KBM-7 (cell line): ENCODE data around the gene TOMM40L.
"Not testable (repeated sequence)": the region's sequence is repeated elsewhere in the genome, so short reads cannot be mapped to it uniquely, and the experiment has no call there.

Experiments used
- DNase-seq: peaks from one replicate; pipeline ENCODE4 v3.0.0-alpha.2; 2015
- in situ Hi-C: fragments of 300-500 bp; cut with MboI; formaldehyde crosslinking; loops from 2 replicates; pipeline ENCODE4 v1.14.3; 2020; ENCODE audit warnings: low sequenced_read_pairs, low pct_unique_long_range_greater_than_20kb, mixed read lengths

TOMM40L gene

DNA sequence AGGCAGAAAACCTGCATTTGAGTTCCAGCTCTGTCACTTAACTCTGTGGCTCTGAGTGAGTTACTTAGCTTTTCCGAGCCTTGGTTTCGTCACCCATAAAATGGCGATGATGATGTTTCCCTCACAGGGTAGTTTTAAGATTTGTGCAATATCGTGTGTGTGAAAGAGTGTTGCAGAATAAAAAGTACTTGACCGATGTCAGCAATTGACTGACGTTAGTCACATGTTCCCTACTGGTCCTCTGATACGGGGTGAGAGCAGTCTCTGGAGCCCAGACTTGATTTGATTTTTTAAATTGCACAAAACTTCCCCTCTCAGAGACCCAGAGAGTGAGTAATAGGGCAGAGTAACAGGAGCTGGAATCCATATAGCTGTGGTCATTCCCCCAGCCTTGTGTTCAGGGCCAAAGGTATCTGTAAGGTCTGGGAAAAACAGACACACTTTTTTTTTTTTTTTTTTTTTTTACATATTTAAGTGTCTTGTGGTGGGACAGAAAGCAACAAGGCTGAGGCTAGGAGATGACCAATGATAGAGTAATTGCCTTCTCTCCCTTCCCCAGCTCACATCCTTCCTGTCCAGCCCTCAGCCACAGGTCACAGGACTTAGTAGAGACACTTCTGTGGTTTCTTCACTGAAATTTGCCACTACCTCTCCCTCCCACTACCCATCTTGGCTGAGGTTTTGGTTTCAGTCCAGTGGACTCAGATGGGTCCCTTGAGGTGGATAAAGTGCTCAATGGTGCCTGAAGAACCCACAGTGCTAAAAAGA, 8.7 kb upstream of the TOMM40L start:
- in situ Hi-C loops = no loop called here
- peak; percentile 81 for DNase-seq

DNA sequence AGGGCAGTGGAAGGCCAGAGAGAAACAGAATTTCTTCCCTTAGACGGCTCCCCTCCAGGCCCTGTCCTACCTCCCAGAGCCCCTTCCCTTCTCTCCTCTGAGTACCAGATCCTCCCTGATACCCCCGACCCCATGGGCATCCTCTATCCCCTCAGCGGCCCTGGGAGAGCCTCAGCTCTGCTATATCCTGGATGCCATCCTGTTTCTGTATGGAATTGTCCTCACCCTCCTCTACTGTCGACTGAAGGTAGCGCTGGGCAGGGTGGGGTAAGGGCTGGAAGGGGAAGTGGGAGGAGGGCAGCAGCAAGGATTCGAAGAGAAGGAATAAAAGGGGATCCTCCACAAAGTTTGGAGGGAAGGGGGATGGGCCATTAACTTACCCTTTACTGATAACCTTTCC, 8.0 kb upstream of the TOMM40L start:
- in situ Hi-C loops = no loop called here
- DNase-seq = no peak

DNA sequence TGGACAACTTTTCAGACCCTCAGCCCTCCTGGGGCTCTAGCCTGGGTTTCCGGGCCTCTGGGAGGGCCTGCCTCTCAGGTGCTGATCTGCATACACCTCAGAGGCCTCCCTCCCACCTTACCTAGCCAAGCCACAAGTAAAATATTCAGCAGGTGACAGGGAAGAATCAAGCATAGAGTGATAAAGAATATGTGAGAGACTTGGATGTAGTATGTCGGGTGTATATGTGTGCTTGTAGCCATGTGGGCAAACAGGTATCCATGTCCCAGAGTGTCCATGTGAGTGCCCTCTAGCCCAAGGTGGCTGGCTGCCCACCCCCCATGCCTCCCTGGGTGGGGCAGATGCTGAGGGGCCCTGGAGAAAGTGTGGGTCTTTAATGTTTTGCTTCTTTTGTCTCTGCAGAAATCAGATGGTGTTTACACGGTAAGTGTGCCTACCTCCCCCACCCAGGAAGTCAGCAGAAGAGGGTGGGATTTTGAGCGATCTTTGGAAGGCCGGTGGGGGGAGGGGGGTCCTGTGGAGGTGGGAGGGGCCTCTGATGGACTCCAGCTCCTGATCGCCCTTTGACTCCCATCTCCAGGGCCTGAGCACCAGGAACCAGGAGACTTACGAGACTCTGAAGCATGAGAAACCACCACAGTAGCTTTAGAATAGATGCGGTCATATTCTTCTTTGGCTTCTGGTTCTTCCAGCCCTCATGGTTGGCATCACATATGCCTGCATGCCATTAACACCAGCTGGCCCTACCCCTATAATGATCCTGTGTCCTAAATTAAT, 7.4 kb upstream of the TOMM40L start:
- in situ Hi-C loops = no loop called here
- no peak for DNase-seq

DNA sequence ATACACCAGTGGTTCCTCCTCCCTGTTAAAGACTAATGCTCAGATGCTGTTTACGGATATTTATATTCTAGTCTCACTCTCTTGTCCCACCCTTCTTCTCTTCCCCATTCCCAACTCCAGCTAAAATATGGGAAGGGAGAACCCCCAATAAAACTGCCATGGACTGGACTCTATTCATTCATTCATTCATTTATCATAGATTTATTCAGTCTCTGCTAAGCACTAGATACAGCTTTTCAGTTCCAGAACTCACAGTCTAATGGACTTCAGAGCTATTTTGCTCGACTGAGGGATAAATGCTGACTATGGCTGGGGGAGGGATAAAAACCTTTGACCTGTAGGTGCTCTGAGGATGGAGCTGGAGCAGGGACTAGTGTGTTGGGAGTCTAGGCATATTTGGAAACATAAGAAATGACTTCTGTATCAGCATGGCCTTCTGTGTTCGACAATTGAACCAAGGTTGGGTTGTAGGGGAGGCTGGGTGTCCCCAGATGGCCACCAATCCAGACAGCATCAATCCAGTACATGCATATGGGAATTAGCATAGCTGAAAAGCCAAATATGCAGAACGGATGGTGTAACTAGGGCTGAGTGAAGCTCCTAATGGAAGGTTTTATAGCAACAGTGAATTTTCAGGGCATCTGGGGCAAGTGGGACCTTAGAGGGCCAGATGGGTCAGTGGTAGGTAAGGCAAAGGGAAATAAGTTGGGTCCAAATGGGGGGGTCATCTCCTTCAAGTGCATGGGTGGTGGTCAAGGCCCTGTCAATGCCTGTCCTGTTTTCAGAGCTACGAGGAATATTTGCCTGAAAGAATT, 6.6 kb upstream of the TOMM40L start:
- no peak for DNase-seq
- in situ Hi-C loops = no loop called here

DNA sequence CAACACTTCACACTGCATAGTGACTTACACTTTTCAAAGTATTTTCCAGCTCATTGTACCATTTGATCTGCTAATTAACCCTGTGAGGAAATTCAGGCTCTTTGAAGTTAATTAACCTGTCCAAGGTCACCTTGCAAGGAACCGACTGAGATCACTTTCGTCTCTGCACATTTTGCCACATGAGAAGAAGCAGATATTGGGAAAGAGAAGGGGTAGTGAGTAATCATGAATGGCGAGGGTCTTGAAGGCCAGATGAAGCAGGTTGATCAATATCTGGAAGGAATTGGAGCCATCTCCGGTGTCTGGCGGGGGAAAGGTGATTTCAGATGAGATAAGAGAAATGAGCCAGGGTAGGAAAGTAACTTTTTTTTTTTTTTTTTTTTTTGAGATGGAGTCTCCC, 5.9 kb upstream of the TOMM40L start:
- in situ Hi-C loops = no loop called here
- no peak for DNase-seq

DNA sequence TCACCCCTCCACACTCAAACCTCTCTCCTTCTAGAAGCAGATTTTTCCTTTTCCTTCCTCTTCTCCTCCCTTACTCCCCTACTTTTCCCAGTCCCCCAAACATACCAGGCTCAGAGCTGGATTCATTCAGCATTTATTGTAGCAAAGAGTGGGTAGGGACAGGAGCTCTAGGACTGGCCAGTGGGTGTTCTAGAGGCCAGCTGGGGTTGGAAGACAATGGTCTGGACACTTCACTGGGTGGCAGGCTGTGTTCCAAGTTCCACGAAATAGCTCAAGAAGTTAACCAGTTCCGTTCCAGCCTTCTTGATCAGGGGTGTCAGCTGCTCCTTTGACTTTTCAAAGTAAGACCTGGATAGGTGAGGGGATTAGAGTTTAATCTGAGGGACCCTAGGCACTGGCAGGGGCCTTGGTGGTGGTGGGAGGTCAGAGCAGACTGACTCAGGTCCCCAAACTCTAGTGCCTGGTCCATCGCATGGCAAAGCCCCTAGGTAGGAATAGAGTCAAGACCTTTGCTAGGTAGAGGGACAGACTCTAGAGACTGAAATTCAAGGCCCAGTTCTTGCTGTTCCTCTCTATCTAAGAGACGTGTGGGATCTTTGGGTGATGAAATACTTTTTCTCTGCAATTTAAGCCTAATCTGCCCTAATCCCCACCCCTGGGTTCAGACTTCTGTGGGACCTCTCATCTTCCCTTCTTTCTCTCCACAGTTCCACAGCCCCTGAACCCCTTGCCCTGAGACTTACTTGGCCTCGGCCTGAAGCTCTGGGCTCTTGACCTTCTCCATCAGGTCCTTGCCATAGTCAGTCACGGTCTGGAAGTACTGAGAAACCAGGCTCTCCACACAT, 3.5 kb upstream of the TOMM40L start:
- in situ Hi-C loops = no loop called here
- no peak for DNase-seq

DNA sequence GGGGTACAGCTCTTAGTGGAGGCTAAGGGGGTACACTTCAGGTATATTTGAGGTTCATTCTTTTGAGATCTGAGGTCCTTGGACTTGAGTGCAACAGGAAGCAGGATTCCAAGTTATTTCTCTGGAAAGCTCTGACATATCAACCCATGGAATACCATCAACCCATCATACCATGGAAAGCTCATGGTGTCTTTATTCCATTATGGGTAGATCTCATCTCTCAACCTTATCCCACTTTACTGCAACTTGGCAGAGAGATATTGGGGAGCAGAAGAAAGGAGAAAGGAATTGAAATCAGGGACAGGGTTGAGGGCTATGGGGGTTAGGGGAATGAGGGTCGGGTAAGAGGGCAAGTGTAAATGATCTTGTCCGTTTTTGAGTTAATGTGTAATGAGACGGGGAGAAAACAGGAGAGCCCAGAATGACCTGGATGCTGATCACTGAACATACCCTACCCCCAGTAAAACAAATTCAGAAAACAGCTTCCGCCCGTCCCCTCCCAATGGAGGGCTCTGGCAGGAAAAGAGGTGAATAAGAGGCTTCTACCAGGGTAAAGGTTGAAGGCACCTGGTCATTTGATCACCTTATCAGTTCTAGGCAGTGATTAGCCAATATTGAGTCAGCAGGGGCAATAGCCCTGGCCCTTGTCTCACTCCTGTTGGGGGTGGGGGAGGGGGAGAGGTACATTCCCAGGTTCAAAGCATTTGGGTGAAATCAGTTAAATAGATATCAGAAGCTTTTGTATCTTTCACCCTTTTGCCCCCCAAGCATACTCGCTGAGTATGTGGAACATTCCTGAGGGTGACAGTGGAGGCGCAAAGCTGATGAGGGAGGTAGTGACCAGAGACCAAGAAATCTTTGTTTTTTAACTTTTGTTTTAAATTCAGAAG, 1.8 kb upstream of the TOMM40L start:
- DNase-seq = no peak

DNA sequence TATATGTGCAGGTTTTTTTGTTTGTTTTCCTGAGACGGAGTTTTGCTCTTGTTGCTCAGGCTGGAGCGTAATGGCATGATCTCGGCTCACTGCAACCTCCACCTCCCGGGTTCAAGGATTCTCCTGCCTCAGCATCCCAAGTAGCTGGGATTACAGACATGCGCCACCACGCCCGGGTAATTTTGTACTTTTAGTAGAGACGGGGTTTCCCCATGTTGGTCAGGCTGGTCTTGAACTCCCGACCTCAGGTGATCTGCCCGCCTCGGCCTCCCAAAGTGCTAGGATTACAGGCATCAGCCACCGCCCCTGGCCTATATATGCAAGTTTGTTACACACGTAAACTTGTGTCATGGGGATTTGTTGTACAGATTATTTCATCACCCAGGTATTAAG, 1.2 kb upstream of the TOMM40L start:
- in situ Hi-C loops, DNase-seq: not testable (repeated sequence)

More for the DNA sequence above, 1.8 kb upstream of the TOMM40L start:
- in situ Hi-C loops = no loop called here

DNA sequence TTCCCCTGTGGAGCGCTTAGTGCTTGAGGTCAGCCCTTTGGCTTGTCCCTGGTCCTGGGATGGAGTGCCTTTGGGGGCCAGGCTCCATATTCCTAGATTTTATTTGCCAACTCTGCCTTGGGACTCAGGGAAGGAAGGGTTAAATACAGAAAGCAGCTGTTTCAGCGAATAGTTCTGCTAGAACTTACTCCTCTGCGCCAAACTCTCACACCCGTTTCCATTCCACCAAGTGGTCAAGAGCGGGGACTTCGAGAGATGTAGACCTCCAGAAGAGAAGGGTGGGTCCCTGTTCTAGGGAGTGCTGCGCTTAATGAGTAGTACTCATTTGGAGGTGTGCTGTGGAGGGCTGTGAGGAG, 704 bp upstream of the TOMM40L start:
- DNase-seq = no peak
- in situ Hi-C loops = no loop called here

DNA sequence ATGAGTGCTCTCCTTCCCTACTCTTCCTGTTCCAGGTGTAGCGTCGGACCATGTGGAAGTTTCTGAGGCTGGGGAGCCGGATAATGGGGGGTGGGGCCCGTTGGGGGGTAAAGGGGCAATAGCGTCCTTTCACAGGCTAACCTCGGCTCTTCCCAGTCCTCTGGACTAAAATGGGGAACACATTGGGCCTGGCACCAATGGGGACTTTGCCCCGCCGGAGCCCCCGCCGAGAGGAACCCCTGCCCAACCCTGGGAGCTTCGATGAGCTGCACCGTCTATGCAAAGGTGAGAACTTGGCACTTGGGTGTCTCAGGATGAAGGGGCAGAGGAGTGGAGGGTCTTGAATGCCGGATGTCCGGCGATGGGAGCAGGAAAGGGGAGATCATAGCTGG, 456 bp downstream of the TOMM40L start:
- in situ Hi-C loops = no loop called here
- DNase-seq = no peak

DNA sequence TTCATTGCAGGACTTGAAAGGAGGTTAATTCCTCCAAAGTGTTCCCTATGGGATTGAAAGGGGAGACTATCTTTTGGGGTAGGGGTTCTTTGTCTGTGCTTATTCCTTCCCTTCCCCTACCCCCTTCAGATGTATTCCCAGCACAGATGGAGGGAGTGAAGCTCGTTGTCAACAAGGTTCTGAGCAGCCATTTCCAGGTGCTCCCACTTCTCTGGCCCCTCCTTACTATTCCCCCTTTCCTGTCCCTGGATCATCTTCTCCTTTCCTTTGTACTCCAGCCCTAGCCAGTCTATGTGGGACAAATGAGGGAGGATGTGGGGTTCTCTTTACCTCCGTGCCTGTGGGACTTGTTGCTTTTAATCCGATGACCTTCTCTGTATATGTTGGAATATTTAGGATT, 899 bp downstream of the TOMM40L start:
- no peak for DNase-seq
- in situ Hi-C loops = no loop called here

DNA sequence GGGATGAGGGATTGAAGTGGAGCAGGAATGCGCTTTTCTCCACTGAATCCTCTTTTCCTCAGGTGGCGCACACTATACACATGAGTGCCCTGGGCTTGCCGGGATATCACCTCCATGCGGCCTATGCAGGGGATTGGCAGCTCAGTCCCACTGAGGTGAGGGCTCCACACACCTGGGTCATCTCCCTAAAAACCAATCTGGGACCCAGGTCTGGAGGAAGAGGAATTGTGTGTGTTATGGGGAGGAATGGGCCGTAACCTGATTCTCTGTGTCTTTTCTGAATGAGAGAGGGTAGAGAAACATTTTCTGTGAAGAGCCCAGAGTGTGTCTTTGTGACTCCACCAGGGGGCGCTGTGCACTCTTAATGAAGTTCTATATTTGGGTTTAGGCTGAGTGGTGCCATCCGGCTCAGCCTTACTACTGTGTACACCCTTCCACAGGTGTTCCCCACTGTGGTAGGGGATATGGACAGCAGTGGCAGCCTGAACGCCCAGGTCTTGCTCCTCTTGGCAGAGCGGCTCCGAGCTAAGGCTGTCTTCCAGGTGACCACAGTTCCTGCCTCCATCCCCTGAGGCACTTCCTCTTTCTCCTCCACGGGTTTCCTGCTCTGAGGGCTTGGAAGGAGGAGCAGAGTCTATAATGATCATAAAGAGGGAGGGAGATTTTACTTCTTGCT, 1.5 kb downstream of the TOMM40L start:
- in situ Hi-C loops = no loop called here
- peak; percentile 94 for DNase-seq

DNA sequence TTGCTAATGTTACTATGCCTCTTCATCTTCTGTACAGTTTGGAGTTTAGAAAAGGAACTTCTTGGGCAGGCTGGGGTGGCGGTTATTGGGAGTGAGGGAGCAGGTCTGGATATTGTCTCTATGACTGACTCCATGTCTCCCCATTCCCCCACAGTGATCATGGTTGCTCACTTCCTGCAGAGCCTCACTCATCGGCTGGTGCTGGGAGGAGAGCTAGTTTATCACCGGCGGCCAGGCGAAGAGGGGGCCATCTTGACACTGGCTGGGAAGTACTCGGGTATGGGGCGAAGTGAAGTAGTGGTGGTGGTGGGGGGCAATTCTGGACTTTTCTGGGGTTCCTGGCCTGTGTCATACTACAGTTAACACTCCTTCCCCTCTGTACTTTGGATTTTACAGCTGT, 2.2 kb downstream of the TOMM40L start:
- in situ Hi-C loops = no loop called here
- no peak for DNase-seq

DNA sequence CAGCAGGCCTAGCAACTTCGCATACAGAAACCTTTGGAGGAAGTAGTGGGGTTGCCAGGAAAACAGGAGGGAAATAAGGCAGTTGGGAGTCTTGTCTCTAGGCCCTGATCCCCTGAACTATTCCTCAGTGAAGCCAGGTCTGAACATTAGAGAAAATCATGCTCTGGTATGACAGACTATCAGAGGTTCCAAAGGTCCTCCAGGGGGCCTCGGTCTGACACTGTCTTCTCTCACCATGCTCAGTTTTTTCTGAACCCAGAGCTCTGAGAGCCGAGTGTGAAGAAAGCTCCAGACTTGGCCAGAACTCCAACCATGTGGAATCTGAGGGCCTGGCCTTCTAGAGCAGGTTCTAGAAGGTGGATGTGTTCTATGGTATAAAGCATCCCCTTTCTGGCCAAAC, 4.0 kb downstream of the TOMM40L start:
- peak; percentile 30 for DNase-seq
- in situ Hi-C loops = no loop called here

DNA sequence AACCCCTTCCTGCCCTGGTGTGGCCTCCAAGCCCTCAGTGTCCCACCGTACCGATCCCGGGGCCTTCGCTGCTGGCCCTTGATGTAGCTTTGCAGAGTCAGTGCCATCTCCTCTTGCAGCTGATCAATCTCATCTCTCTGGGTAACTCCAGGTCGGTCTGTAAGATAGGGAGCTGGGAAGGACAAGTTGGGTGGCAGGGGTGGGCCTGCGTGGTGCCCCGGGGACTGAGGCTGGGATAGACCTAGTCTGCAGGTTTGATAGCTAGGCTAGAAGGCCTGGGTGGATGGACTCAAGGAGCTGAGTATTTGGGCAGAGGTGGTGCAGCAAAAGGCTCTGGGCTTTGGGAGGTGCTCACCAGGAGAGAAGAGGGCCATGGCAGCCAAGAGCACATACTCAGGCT, 4.9 kb downstream of the TOMM40L start:
- DNase-seq = no peak
- in situ Hi-C loops = no loop called here

DNA sequence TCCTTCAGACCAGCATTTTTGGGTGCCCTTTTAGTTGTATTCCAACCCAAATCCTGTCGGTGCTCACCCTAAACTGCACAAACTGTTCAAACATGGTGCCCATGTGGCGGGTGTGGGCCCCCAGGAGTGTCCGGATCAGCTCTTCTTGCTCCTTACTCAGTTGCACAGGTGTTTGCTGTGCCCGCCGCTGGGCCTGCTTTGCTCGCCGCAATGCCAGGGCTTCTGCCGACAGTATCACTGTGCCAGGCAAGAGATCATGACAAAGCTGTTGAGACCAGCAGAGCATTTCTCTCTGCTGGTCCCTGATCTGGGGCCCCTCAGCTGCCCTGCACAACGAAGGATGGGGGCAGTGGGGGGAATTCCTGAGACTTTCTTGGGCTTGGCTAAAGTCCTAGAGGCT, 7.2 kb downstream of the TOMM40L start:
- in situ Hi-C loops = no loop called here
- DNase-seq = no peak

DNA sequence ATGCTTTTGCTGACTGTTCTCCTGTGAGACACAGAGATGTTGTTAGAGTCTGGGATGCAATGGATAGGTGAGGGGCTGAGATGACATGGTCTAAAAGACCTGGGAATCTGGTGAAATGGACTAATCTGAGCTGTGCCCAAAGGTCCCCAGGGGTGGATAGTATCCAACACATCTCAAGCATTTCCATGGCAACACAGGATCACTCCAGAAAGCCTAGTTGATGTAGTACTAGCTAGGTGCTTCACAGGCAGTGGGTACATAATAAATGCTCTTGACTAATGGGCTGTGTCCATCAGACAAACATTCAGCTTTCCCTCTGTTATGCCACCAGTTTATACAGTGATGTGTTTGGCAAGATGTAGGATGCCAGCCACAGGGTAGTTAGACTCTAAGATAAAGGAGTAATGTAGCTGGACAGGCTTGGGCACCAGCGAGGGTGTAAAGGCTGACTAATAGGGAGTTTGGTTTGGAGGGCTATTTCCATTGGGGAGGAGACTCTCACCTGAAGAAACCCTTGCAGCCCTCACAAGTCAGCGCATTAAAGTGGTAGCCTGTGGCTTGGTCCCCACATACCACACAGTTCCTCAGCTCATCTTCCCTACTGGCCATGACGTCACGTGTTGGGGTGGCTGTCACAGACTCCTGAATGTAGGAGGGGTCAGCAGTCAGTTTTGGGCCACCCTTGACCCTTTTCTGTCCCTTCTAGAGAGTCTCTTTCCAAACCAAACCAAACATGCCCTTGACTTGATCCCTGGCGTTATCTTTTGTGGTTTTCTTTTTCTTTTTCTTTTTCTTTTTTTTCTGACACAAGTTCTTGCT, 10.3 kb downstream of the TOMM40L start:
- in situ Hi-C loops = no loop called here
- no peak for DNase-seq
